ENCODE results near the gene AVEN. TPM values are rescaled to one million over a fixed set of nuclear protein-coding genes. Genes with fewer than 3 reads are reported as not detected.

Gene AVEN
- total and polyA plus RNA-seq, 2 of the 13 experiments (the other 11 are each of a cell fraction or from before 2014, with no cell fraction given), result 4.4 to 17.5 TPM

GRCh38 chr15:34018021-34018645, 20.9 kb downstream of the AVEN start:
- Histone ChIP-seq H3K4me3 (replicated peaks in 1 of 3; ENCODE audit: insufficient read depth in 1 of 3, low read depth in 2 of 3, low read length in 3 of 3) (no peak overlapping the region), H3K4me1 (ENCODE audit: insufficient read depth, low read length) (peaks cover 1% of the 10 kb centered on the region), H3K36me3 (replicated peaks in 1 of 2; ENCODE audit: control insufficient read depth in 1 of 2, insufficient read depth in 2 of 2, low read length in 2 of 2) (no peaks in the 10 kb centered on the region), H3K4me2 (ENCODE audit: low read depth, low read length) (no peak overlapping the region), H3K27me3 (ENCODE audit: control insufficient read depth in 1 of 2, insufficient read depth in 2 of 2, low read length in 2 of 2) (no peaks in the 10 kb centered on the region), H3K27ac (ENCODE audit: extremely low read length, insufficient read depth, low read length) (no peak overlapping the region), H3K9ac (ENCODE audit: insufficient read depth, low read depth, low read length) (no peak overlapping the region), H4K20me1 (ENCODE audit: insufficient read depth, low read length) (no peaks in the 10 kb centered on the region), H3K9me3 (ENCODE audit: low read length) (no peaks in the 10 kb centered on the region), H2AFZ (ENCODE audit: low read length) (no peak overlapping the region), H3K79me2 (ENCODE audit: insufficient read depth, low read length) (no peaks in the 10 kb centered on the region)
- CTCF ChIA-PET (ENCODE audit: low intra/inter-chr PET ratio, low total read pairs), result no interaction called here
- intact Hi-C loops (cut with micrococcal nuclease; ENCODE audit: unreplicated experiment), result no loop called here
- BruUV-seq (replicated peaks), result no TSS peak
- in situ Hi-C loops (cut with HindIII; ENCODE audit: extremely low pct_ligation_motif_present, low pct_unique_long_range_greater_than_20kb), result no loop called here
- no peak for TF ChIP-seq TFDP2 (CRISPR knock-in tag; IDR thresholded peaks at IDR 0.05)
- no peak for TF ChIP-seq ZNF329 (CRISPR knock-in tag; IDR thresholded peaks at IDR 0.05; ENCODE audit: low read depth)
- no peak for TF ChIP-seq ZNF768 (CRISPR knock-in tag; IDR thresholded peaks at IDR 0.05)
- TF ChIP-seq, protein P1, sequence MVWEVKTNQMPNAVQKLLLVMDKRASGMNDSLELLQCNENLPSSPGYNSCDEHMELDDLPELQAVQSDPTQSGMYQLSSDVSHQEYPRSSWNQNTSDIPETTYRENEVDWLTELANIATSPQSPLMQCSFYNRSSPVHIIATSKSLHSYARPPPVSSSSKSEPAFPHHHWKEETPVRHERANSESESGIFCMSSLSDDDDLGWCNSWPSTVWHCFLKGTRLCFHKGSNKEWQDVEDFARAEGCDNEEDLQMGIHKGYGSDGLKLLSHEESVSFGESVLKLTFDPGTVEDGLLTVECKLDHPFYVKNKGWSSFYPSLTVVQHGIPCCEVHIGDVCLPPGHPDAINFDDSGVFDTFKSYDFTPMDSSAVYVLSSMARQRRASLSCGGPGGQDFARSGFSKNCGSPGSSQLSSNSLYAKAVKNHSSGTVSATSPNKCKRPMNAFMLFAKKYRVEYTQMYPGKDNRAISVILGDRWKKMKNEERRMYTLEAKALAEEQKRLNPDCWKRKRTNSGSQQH (CRISPR knock-in tag; IDR thresholded peaks at IDR 0.05; ENCODE audit: low read depth), result no peak
- TF ChIP-seq HOXD1 (CRISPR knock-in tag; IDR thresholded peaks at IDR 0.05), result no peak
- TF ChIP-seq, protein P2, sequence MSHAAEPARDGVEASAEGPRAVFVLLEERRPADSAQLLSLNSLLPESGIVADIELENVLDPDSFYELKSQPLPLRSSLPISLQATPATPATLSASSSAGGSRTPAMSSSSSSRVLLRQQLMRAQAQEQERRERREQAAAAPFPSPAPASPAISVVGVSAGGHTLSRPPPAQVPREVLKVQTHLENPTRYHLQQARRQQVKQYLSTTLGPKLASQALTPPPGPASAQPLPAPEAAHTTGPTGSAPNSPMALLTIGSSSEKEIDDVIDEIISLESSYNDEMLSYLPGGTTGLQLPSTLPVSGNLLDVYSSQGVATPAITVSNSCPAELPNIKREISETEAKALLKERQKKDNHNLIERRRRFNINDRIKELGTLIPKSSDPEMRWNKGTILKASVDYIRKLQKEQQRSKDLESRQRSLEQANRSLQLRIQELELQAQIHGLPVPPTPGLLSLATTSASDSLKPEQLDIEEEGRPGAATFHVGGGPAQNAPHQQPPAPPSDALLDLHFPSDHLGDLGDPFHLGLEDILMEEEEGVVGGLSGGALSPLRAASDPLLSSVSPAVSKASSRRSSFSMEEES (CRISPR knock-in tag; IDR thresholded peaks at IDR 0.05), result no peak
- no peak for TF ChIP-seq HNF4G (IDR thresholded peaks at IDR 0.05; ENCODE audit: borderline replicate concordance, low read depth, low read length)
- no peak for TF ChIP-seq HNF4G (CRISPR knock-in tag; IDR thresholded peaks at IDR 0.05; ENCODE audit: borderline replicate concordance, low read depth)
- WGBS (ENCODE audit: low lambda C conversion rate), result 98% methylated on average over 16 of the region's 16 CpGs
- ATAC-seq, result no peak
- no peak for FAIRE-seq
- POLR2A ChIA-PET, result no interaction called here
- no peak for DNase-seq (ENCODE audit: low spot score)

All from HepG2 (cell line).